K562 (cell line): ENCODE data around the gene POLD4. TPM values are rescaled to one million over a fixed set of nuclear protein-coding genes. Genes with fewer than 3 reads are reported as not detected.

Experiments used
- ATAC-seq: fragments of 200-7000 bp; cut with Tn5 transposase; 3 replicates; pipeline ENCODE4 v1.9.1; 2020; ENCODE audit warnings: moderate library complexity
- BruUV-seq: library from RNA; stranded (reverse); fragments of 400-500 nt; replicated peaks from 2 replicates; lab custom pipeline; 2021; lab: Mats Ljungman, UMichigan
- CTCF ChIA-PET: fragments of 300-600 bp; formaldehyde crosslinking; extraction: SDS; loops from one replicate; lab custom pipeline; 2021; ENCODE audit warnings: low intra/inter-chr PET ratio; lab: Yijun Ruan, JAX
- POLR2A ChIA-PET: fragments of 300-600, 350-650 bp; sonication (Branson Sonifier 250); formaldehyde crosslinking; extraction: SDS; loops from one replicate; lab custom pipeline; 2021; ENCODE audit warnings: antibody characterized with exemption, inconsistent platforms; lab: Yijun Ruan, JAX
- DNase-seq, 4 experiments: peaks; one replicate each; pipeline versions ENCODE4 v3.0.0 to v3.0.0-alpha.2; 2011 to 2018; ENCODE audit warnings: low spot score in 3 of 4, mixed read lengths in 3 of 4; ENCODE audit errors: extremely low read depth in 1 of 4
- FAIRE-seq: peaks from 2 replicates; lab custom pipeline; 2011; peaks lifted over from hg19 to GRCh38; lab: Jason Lieb, UNC
- H2AFZ ChIP-seq: 2 replicates; pipeline ENCODE4 v1.6.0; 2011; ENCODE audit warnings: low read depth, low read length, control low read depth, inconsistent platforms
- H3K27ac ChIP-seq: fragments of 200-600 bp; 3 replicates; pipeline ENCODE4 v1.8.0; 2011; ENCODE audit warnings: low read depth, mild to moderate bottlenecking, control low read depth, inconsistent platforms, low read length, moderate library complexity, mixed read lengths; ENCODE audit errors: extremely low read depth
- H3K27me3 ChIP-seq, 2 experiments: fragments of 300-600 bp in 1 of 2; 2 replicates in 1 of 2; 3 replicates in 1 of 2; pipeline versions ENCODE4 v1.6.0 to v1.8.0; 2011; ENCODE audit warnings: inconsistent platforms in 2 of 2, low read length in 2 of 2, mild to moderate bottlenecking in 1 of 2, mixed read lengths in 1 of 2, moderate library complexity in 1 of 2; ENCODE audit not compliant: control insufficient read depth in 2 of 2, insufficient read depth in 2 of 2
- H3K36me3 ChIP-seq: fragments of 300-600 bp; 3 replicates; pipeline ENCODE4 v1.8.0; 2011; ENCODE audit warnings: mild to moderate bottlenecking, low read length, inconsistent platforms; ENCODE audit not compliant: control insufficient read depth, insufficient read depth
- H3K4me1 ChIP-seq, 2 experiments: fragments of 200-600 bp in 1 of 2; replicated peaks in 1 of 2; 2 replicates in 1 of 2; 3 replicates in 1 of 2; pipeline versions ENCODE4 v1.5.1 to v1.8.0; 2011; ENCODE audit warnings: inconsistent platforms in 2 of 2, low read length in 2 of 2, mild to moderate bottlenecking in 1 of 2, mixed read lengths in 1 of 2, moderate library complexity in 1 of 2; ENCODE audit not compliant: control insufficient read depth in 2 of 2, insufficient read depth in 2 of 2
- H3K4me2 ChIP-seq: 2 replicates; pipeline ENCODE4 v1.6.1; 2011; ENCODE audit warnings: low read length, control low read depth, inconsistent platforms, mixed read lengths; ENCODE audit not compliant: insufficient read depth
- H3K4me3 ChIP-seq: fragments of 200-600 bp; sonication (generic), shearing (Covaris generic); 2 replicates; pipeline ENCODE4 v1.5.1; 2016; ENCODE audit warnings: control low read depth, inconsistent platforms
- H3K79me2 ChIP-seq: fragments of 200-600 bp; 3 replicates; pipeline ENCODE4 v1.8.0; 2011; ENCODE audit warnings: low read length, inconsistent platforms; ENCODE audit not compliant: control insufficient read depth, insufficient read depth
- H3K9ac ChIP-seq, 2 experiments: 2 replicates each; pipeline versions ENCODE4 v1.6.0 to v1.6.1; 2011; ENCODE audit warnings: low read depth in 2 of 2, low read length in 2 of 2, control low read depth in 1 of 2, inconsistent platforms in 1 of 2, mild to moderate bottlenecking in 1 of 2, mixed read lengths in 1 of 2; ENCODE audit not compliant: insufficient read depth in 1 of 2
- H3K9me1 ChIP-seq: one replicate; pipeline ENCODE4 v1.6.0; 2011; ENCODE audit warnings: inconsistent platforms, mild to moderate bottlenecking, low read length, moderate library complexity; ENCODE audit not compliant: control insufficient read depth, insufficient read depth
- H3K9me3 ChIP-seq: replicated peaks from 2 replicates; pipeline ENCODE4 v1.5.1; 2011; ENCODE audit warnings: low read depth, low read length, inconsistent platforms; ENCODE audit not compliant: control insufficient read depth, insufficient read depth
- H4K20me1 ChIP-seq: replicated peaks from 2 replicates; pipeline ENCODE4 v1.6.1; 2011; ENCODE audit warnings: low read length, inconsistent platforms, mixed read lengths; ENCODE audit not compliant: control insufficient read depth, insufficient read depth
- CBX3 ChIP-seq, 2 experiments: IDR thresholded peaks; 1 replicate in 1 of 2; 2 replicates in 1 of 2; pipeline ENCODE4 v1.6.1; 2012; ENCODE audit warnings: inconsistent platforms in 2 of 2, low read length in 2 of 2, borderline replicate concordance in 1 of 2, control low read depth in 1 of 2
- E2F5 ChIP-seq: sonication (generic); formaldehyde crosslinking; IDR thresholded peaks from 2 replicates; pipeline ENCODE4 v1.8.0; 2022; ENCODE audit warnings: mild to moderate bottlenecking, missing genetic modification reagents
- FIP1L1 ChIP-seq: fragments of 200-400 bp; formaldehyde crosslinking; IDR thresholded peaks from 2 replicates; pipeline ENCODE4 v1.6.1; 2018; ENCODE audit warnings: mild to moderate bottlenecking, low read depth, low read length; ENCODE audit not compliant: poor library complexity, severe bottlenecking
- HCFC1 ChIP-seq: IDR thresholded peaks from 2 replicates; pipeline ENCODE4 v1.6.1; 2012; ENCODE audit warnings: low read depth, low read length, improper control_type of control experiment
- HEY1 ChIP-seq: fragments of 250-450 bp; sonication (Bioruptor Pico); IDR thresholded peaks from 2 replicates; pipeline ENCODE4 v1.5.0; 2020; ENCODE audit warnings: mild to moderate bottlenecking, moderate library complexity, borderline replicate concordance
- HMGN3 ChIP-seq: IDR thresholded peaks from 2 replicates; pipeline ENCODE4 v1.6.1; 2011; ENCODE audit warnings: borderline replicate concordance, low read depth, mild to moderate bottlenecking, mixed read lengths, low read length; ENCODE audit not compliant: insufficient read length; ENCODE audit errors: extremely low read depth
- KLF6 ChIP-seq: fragments of 250-450 bp; sonication (Bioruptor Pico); IDR thresholded peaks from 2 replicates; pipeline ENCODE4 v1.4.0; 2020; ENCODE audit warnings: mild to moderate bottlenecking, moderate library complexity, borderline replicate concordance
- POLR2G ChIP-seq: fragments of 200-400 bp; formaldehyde crosslinking; IDR thresholded peaks from 2 replicates; pipeline ENCODE4 v1.6.1; 2017; ENCODE audit warnings: low read depth, mild to moderate bottlenecking, antibody characterized with exemption, low read length, moderate library complexity
- SREBF1 ChIP-seq: fragments of 150-350 bp; IDR thresholded peaks from 2 replicates; pipeline ENCODE4 v1.6.1; 2014; ENCODE audit warnings: antibody characterized with exemption, low read depth, low read length, borderline replicate concordance
- TEAD4 ChIP-seq, 2 experiments: sonication (generic) in 1 of 2; formaldehyde crosslinking in 1 of 2; IDR thresholded peaks; 2 replicates each; pipeline versions ENCODE4 v1.6.1 to v1.8.0; 2012 to 2022; ENCODE audit warnings: borderline replicate concordance in 1 of 2, inconsistent platforms in 1 of 2, low read length in 1 of 2, mild to moderate bottlenecking in 1 of 2, missing genetic modification reagents in 1 of 2
- WHSC1 ChIP-seq: IDR thresholded peaks from one replicate; pipeline ENCODE4 v1.6.1; 2012; ENCODE audit warnings: low read length, control low read depth, inconsistent platforms
- ZBTB11 ChIP-seq, 3 experiments: fragments of 200-800 bp in 1 of 3; fragments of 250-450 bp in 1 of 3; fragments of 450-650 bp in 1 of 3; sonication (Bioruptor Pico) in 1 of 3; sonication (Bioruptor generic) in 1 of 3; formaldehyde crosslinking in 1 of 3; IDR thresholded peaks; 2 replicates each; pipeline versions ENCODE4 v1.6.1 to v1.8.0; 2016 to 2022; ENCODE audit warnings: mild to moderate bottlenecking in 2 of 3, missing genetic modification characterization in 2 of 3, missing compliant biosample characterization in 1 of 3, moderate library complexity in 1 of 3
- ZKSCAN1 ChIP-seq: fragments of 150-350 bp; IDR thresholded peaks from 2 replicates; pipeline ENCODE4 v1.6.1; 2016; ENCODE audit warnings: low read depth, low read length
- ZNF79 ChIP-seq: fragments of 250-450 bp; sonication (Bioruptor Pico); IDR thresholded peaks from 2 replicates; pipeline ENCODE4 v1.4.0; 2020; ENCODE audit warnings: low read depth, mild to moderate bottlenecking, moderate library complexity
- WGBS: fragments of 100-300 bp; shearing (Covaris generic); methylation state at CpG from one replicate; pipeline ENCODE4 v1.1.6; 2016; ENCODE audit warnings: low coverage, mixed read lengths; ENCODE audit not compliant: insufficient coverage; ENCODE audit errors: missing lambda C conversion rate; 5-methylcytosine and 5-hydroxymethylcytosine counted together
- in situ Hi-C: fragments of 300-500 bp; cut with MboI; formaldehyde crosslinking; loops from 4 replicates; pipeline ENCODE4 v1.15.0; 2018; ENCODE audit warnings: inconsistent platforms, mixed read lengths
- intact Hi-C: fragments of 100-400 bp; cut with micrococcal nuclease; formaldehyde crosslinking; loops from 2 replicates; pipeline ENCODE4 v1.14.2; 2022
- polyA plus RNA-seq, 8 experiments: library from polyadenylated mRNA; depleted of rRNA in 4 of 8; stranded (reverse) in 5 of 8; unstranded in 3 of 8; fragments of >200 nt; fragmentation: Nextera tagmentation in 2 of 8; fragmentation: Illumina TruSeq in 1 of 8; extraction: Ambion mirVana in 2 of 8; extraction: Trizol in 1 of 8; gene quantifications; 2 replicates each; pipeline versions ENCODE4 v1.2.1 to v1.2.3, GENCODE V29; 2011 to 2014; ENCODE audit warnings: inconsistent platforms in 1 of 8, missing spikeins in 1 of 8
- total RNA-seq, 7 experiments: library from RNA; depleted of rRNA in 6 of 7; stranded (reverse); fragments of >200 nt in 6 of 7; fragmentation: Illumina TruSeq in 2 of 7; extraction: Trizol in 2 of 7; gene quantifications; 2 replicates each; pipeline versions ENCODE4 v1.2.1 to v1.2.3, GENCODE V29; 2011 to 2021; ENCODE audit warnings: low replicate concordance in 1 of 7
- TF ChIP-seq, protein P1 (sequence below): fragments of 450-650 bp; formaldehyde crosslinking; IDR thresholded peaks from 2 replicates; pipeline ENCODE4 v1.4.0; 2022; ENCODE audit warnings: missing genetic modification characterization

POLD4 gene
- total and polyA plus RNA-seq, 9 of the 15 experiments (the other 6 are each of a cell fraction or from before 2014, with no cell fraction given) = 5.8 to 64.5 (median 18.3) TPM

DNA sequence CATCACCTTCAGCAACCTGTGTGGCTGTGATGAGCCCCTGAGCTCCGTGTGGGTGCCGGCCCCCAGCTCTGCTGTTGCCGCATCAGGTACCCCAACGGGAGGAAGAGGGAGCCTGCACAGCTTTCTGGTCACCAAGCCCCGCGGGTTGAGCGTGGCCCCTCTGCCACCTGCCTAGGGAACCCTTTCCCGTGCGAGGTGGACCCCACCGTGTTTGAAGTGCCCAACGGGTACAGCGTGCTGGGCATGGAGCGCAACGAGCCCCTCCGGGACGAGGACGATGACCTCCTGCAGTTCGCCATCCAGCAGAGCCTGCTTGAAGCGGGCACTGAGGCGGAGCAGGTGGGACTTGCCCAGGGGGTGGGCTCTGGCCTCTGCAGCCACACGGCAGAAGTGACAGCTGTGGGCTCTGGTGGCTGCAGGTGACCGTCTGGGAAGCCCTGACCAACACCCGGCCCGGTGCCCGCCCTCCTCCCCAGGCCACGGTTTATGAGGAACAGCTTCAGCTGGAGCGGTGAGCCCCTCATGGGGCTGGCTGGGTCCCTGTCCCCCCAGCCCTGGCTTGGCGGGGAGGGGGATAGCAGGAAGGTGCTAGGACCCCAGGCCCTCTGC lies 51.9 kb downstream of the POLD4 start:
- BruUV-seq = no TSS peak
- ATAC-seq (no peak), FAIRE-seq (no peak), DNase-seq (no peak)
- no peak overlapping the region for H3K4me2 ChIP-seq
- 90% methylated on average over 27 of the region's 28 CpGs for WGBS
- ChIA-PET POLR2A (interaction anchor here (0.6 to 2.1 kb wide), 2 partner anchors 13 to 21 kb away, joined by 4 to 10 read pairs; no protein-coding TSS in a partner anchor), CTCF (no interaction called here)
- no peaks in the 10 kb centered on the region for H3K9me3 ChIP-seq
- in situ Hi-C loops = no loop called here
- no peak overlapping the region for H2AFZ ChIP-seq
- intact Hi-C loops = no loop called here
- no peaks in the 10 kb centered on the region for H3K9me1 ChIP-seq
- no peaks in the 10 kb centered on the region for H4K20me1 ChIP-seq
- H3K79me2 ChIP-seq = no peaks in the 10 kb centered on the region
- no peaks in the 10 kb centered on the region for H3K27me3 ChIP-seq
- H3K4me3 ChIP-seq = no peak overlapping the region
- H3K27ac ChIP-seq = no peak overlapping the region
- peaks cover 0 to 35% of the 10 kb centered on the region in 2 experiments; a peak in 2 of 5 replicates for H3K4me1 ChIP-seq
- peaks cover 52% of the 10 kb centered on the region; the same call in 2 of the 3 replicates for H3K36me3 ChIP-seq
- H3K9ac ChIP-seq = no peak overlapping the region
- TF ChIP-seq WHSC1 = no peak
- no peak for TF ChIP-seq E2F5
- TF ChIP-seq SREBF1 = no peak
- no peak for TF ChIP-seq HCFC1
- TF ChIP-seq CBX3 (IDR thresholded peaks at IDR 0.05; ENCODE audit: borderline replicate concordance in 1 of 2, low read length in 2 of 2) = no peak
- no peak for TF ChIP-seq HEY1 (CRISPR knock-in tag)
- no peak for TF ChIP-seq HMGN3
- no peak for TF ChIP-seq KLF6
- TF ChIP-seq FIP1L1 = no peak
- TF ChIP-seq, protein P1, sequence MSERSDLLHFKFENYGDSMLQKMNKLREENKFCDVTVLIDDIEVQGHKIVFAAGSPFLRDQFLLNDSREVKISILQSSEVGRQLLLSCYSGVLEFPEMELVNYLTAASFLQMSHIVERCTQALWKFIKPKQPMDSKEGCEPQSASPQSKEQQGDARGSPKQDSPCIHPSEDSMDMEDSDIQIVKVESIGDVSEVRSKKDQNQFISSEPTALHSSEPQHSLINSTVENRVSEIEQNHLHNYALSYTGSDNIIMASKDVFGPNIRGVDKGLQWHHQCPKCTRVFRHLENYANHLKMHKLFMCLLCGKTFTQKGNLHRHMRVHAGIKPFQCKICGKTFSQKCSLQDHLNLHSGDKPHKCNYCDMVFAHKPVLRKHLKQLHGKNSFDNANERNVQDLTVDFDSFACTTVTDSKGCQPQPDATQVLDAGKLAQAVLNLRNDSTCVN (CRISPR knock-in tag) = no peak
- TF ChIP-seq POLR2G = 0 out of 2 replicates have a peak, but pooled peaks have one; percentile 42
- TF ChIP-seq ZNF79 (CRISPR knock-in tag) = no peak
- TF ChIP-seq TEAD4 (IDR thresholded peaks at IDR 0.05; ENCODE audit: low read length) = no peak
- TF ChIP-seq TEAD4 (CRISPR knock-in tag; IDR thresholded peaks at IDR 0.05; ENCODE audit: borderline replicate concordance) = no peak
- TF ChIP-seq ZKSCAN1 = no peak
- TF ChIP-seq ZBTB11 (CRISPR knock-in tag; IDR thresholded peaks at IDR 0.05) = no peak
